Urothelium cell line (cell line): ENCODE measurements around the gene ZNF883.
"Not testable (repeated sequence)": the region's sequence is repeated elsewhere in the genome, so short reads cannot be mapped to it uniquely, and the experiment has no call there.

Source experiments
- DNase-seq: peaks from one replicate; pipeline ENCODE4 v3.0.0; 2011; ENCODE audit warnings: low spot score, mixed read lengths
- FAIRE-seq: peaks from 2 replicates; lab custom pipeline; 2011; peaks lifted over from hg19 to GRCh38; lab: Jason Lieb, UNC

Gene ZNF883

DNA sequence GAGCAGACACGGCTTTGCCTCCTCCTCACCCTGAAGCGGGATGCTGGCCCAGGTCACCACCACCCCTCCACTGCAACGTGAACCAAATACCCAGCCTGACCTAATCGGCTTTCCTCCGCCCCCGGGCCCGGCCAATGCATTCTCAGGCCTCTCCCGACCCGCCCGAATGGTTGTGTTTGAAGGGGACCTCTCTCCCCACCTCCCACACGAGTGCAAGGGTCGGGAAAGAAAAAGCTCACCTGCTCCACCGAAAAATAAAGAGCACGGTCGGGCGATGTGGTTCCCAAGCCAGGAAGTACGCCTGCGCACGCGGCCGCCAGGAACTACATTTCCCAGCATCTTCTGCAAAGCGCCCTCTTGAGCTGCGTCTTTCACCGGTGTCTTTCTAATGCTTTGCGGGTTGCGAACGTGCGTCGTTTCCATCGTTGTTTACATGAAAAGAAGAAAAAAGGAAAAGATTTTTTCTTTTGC, at the start of gene ZNF883:
ZNF883 (minus strand) TSS at position 282 of the 471 bp plus-strand sequence.
- DNase-seq = peak; percentile 78
- FAIRE-seq = no peak

DNA sequence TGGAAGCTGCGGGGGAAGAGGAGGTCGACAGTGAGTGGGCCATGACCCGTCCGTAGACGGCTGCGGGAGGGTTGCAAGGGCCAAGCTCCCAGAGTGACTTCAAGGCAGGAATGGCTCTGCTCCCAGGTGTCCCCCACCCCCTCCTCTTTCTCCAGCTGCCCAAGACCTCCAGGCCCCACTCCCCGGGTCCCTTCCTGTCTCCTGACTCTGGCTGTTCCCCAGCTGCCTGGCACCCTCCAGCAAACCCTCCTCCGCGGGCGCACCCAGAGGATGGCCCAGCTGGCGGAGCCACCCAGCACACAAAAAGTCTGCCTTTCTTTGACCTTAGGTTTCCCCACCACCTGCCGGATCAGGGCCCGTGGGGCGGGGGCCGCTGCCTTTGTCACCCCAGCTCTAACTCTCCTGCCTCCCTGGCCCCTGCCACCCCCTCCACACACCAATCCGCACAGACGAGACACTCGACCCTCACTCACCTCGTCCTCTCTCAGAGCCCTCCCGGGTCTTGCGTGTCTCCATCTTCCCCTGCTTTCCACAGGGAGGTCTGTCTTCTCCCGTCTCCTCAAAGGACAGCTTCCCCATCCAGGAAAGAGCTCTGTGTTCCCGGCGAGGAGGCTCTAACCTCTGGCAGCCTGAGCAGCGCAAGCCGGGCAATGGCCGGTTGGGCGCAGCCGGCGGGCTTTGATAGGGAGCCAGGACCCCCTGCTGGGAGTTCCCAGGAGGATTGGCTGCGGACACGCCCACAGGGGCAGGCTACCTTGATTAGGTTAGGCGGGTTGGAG, 49.3 kb upstream of the ZNF883 start:
- DNase-seq, FAIRE-seq: not testable (repeated sequence)

DNA sequence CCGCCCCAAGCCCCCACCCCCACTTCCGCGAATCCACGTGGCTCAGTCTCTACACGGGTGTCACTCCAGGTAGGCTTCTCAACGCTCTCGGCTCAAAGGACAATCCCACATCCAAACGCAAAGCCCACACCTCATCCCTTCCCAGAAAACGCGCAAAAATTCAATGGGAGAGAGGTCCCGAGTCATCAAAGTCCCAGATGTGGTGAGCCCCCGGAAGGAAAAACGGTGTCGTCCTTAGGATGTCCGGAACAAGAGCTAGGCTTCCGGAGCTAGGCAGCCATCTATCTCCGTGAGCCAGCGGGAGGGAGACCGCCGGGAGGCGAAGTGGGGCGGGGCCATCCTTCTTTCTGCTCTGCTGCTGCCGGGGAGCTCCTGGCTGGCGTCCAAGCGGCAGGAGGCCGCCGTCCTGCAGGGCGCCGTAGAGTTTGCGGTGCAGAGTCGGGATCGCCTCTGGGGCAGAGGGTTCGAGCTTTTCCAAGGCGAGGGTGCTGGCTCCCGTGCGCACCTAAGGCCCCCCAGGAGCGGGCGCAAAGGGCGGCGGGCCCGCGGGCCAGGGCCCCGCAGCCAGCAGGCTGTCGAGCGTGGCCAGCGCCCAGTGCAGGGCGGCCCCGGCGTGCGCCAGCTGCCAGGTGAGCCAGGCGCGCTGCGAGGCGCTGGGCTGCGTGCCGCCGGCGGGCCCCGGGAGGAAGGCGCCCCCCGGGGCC, 47.7 kb upstream of the ZNF883 start:
- peak; percentile 12 for DNase-seq
- not testable (repeated sequence) for FAIRE-seq

DNA sequence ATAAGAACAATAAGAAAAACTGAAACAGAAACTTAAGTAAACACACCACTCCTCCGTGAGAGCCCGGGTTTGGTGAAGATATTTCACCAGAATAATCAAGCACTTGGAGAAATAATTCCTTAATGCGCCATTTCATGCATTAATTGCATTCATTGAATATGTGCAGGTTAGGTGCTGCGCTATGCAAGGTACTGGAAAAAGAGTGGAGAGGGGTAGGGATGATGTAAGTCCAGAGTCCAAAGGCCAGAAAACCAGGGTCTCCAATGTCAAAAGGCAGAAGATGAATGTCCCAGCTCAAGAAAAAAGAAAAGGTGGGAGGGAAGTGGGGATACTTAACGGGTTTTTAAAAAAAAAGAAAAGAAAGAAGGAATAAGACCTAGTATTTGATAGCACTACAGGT, 45.2 kb upstream of the ZNF883 start:
- no peak for FAIRE-seq
- no peak for DNase-seq

DNA sequence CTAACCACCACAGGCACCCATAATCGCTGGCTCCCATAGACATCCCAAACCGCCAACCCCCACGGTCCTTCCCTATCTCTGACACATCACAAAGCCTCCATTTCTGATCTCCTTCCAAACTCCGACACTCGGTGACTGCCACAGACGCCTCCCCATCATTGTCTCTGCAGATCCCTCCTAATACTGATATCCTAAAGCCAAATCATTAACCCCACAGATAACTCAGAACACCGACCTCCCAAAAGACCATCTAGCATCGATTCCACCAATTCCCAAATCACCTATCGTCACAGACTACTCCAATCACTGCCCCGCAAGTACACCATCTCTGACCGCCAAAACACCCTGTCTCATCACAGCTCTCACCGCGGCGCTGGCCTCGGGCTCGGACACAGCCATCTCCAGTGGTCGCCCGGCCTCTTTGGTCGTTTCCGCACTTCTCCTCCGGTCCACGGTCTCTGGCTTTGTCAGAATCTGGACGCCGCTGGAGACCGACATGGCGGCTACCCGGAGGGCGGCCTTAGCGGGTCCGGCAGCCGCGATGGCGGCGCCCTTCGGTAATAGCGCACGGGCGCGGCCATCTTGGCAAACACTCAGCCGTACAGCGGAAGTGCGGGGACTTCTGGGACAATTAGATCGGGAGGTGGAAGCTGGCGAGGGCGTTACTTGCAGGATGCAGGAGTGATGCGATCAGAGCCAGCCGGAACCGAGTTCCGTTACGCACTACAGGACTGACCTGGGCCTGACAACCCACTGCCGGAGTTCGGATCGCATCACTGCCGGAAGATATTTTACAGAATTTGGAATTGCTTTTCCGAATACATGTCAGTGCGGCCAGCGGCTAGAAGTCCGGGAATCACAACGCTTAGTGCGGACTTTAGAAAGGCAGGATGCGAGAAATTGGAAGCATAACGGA, 44.5 kb upstream of the ZNF883 start, which contains the start of gene ZFP37:
ZFP37 (minus strand) TSS at position 534 of the 916 bp plus-strand sequence; CDS start at position 498, 36 bp downstream.
- FAIRE-seq = peak; percentile 55
- DNase-seq = peak; percentile 91

DNA sequence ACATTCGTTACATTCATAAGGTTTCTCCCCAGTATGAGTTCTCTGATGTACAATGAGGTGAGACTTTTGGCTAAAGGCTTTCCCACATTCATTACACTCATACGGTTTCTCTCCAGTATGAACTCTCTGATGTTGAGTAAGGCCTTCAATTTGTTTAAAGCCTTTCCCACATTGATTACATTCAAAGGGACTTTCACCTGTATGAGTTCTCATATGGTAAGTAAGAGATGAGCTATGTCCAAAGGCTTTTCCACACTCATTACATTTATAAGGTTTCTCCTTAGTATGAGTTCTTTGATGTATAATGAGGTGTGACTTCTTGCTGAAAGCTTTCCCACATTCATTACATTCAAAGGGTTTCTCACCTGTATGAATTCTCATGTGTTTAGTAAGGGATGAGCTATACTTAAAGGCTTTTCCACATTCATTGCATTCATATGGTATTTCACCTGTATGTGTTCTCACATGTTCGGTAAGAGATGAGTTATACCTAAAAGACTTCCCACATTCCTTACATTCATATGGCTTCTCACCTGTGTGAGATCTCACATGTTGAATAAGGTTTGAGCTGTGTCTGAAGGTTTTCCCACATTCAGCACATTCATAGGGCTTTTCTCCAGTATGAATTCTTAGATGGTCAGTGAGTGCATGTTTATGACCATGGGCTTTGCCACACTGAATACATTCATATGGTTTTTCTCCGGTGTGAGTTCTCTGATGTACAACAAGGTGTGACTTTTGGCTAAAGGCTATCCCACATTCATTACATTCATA, 31.1 kb upstream of the ZNF883 start:
- FAIRE-seq (no peak), DNase-seq (no peak)

DNA sequence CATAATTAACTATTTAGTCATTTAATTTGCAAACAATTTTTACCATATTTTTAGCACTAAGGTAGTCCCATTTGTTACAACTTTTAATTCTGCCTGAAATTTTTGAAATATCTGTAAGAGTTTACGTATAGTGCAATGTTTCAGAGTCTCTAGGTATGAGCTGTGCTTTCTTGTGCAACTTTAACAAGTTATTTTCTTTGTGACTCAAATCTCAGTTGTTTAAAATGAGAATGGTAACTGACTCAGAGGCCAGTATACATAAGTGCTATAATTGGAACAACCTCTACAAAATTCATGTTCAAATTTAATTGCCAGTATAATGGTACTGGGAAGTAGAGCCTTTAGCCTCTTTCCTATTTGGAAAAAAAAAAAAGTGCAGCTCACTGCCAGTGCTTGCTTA, 14.2 kb upstream of the ZNF883 start:
- no peak for FAIRE-seq
- no peak for DNase-seq

DNA sequence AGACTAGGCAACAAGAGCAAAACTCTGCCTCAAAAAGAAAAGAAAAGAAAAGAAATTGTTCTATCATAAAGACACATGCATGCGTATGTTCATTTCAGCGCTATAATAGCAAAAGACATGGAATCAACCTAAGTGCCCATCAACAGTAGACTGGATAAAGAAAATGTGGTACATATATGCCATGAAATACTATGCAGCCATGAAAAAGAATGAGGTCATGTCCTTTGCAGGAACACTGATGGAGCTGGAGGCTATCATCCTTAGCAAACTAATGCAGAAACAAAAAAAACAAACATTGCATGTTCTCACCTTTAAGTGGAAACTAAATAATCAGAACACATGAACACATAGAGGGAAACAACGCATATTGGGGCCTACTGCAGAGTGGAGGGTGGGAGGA, 6.3 kb upstream of the ZNF883 start:
- FAIRE-seq (no peak), DNase-seq (no peak)

DNA sequence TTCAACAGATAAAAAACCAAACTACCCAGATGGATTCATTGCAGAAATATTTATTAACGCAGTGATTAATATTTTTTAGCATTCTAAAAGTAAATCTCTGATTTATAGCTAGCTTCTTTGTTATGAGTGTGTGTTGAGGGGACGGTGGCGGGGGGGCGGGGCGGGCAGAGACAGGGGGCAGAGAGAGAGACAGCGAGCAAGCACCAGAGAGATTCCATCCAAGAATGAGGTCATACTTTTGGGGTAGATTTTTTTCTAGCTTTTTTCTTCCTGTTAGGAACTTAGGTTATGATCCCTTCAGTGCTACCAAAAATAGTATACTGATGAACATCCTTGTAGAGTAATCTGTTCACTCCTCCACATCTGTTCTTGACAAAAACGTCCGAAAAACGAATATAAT, 500 bp upstream of the ZNF883 start:
- peak; percentile 16 for DNase-seq
- no peak for FAIRE-seq

DNA sequence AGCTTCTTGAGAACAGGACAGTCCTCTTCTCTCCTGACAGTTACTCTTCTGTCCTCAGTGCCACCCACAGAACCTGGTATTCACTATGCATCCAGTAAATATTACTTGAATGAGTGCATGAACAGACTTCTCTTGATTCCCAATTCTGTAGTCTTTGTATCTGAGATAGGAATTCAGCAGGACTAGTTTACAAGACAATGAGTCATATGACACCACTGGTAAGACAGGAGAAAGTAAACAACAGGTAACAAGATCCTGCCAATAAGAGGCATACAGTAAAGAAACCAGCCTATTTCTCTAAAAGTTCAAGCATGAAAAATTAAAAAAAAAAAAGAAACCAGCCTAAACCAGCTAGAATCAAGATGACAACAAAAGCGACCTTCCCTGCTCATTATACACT, 6.2 kb downstream of the ZNF883 start:
- FAIRE-seq = no peak
- DNase-seq = no peak

DNA sequence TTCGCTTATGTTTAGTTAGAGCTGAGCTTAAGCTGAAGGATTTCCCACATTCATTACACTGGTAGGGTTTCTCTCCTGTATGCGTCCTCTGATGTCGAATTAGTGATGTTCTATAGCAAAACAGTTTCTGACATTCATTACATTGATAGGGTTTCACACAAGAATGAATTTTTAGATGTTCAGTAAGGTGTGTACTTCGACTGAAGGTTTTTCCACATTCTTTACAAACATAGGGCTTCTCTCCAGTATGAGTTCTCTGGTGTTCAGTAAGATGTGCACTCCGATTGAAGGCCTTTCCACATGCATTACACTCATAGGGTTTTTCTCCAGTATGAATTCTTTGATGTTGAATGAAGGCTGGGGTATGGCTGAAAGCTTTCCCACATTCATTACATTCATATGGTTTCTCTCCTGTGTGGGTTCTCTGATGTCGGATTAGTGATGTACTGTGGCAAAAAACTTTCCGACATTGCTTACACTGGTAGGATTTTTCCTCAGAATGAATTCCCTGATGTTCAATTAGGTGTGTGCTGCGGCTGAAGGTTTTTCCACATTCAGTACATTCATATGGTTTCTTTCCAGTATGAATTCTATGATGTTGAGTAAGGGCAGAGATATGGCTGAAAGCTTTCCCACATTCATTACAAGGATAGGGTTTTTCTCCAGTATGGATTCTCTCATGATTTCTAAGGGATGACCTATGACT, 14.6 kb downstream of the ZNF883 start:
- no peak for DNase-seq

DNA sequence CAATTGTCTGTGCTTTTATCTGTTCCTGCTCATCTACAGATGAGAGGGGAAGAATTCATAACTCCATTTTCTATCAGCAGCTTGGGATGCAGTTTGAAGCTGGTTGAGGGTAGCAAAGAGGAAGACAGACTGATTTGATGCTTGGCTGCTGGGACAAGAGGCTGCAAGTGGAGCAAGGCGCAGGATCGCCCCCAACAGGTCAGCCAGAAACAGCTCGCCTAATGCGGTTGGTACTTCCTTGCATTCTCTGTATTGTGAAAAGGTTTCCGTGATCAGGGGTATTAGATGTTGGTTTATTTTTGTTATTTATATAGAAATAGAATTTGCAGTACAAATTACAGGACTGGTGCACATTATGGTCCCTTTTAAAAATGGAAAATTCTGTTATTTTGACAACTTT, 40.6 kb downstream of the ZNF883 start:
- no peak for FAIRE-seq
- peak; percentile 6 for DNase-seq

More for the DNA sequence above, 14.6 kb downstream of the ZNF883 start:
- FAIRE-seq = no peak

DNA sequence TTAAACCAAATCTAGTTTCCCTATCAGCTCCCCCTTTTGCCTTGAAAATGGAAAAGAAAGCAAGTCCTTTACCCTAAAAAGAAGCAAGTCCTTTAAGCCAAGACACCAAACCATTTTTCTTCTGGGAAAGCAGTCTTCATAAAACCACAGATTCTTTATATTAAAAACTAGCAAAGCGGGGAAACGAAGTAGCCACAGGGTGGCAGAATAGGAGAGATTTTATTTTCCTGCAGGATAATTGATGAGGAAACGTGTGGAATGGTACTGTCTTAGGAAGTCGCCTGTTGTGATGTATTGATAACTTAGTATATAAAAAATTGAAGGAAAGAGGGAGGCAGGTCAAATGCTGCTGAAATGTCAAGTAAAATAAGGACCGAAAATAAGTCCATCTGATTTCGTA, 41.1 kb downstream of the ZNF883 start:
- FAIRE-seq (no peak), DNase-seq (no peak)

DNA sequence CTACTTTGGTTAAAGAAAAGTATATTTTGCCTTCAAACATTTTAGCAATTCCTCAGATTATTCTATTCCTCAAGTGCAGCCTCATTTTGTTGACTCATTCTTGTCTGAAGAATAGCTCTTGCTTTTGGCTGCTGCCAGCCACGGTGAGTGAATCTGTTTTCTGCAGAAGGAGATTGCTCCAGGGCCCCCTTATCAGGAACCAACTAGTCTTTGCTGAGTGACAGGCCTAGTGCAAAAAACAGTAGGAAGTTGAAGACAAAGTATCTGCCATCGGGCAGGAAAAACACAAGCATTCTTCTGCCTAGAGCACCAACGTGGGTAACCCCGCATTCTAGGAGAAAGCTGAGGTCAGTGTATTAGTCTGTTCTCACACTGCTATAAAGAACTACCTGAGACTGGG, 42.3 kb downstream of the ZNF883 start:
- FAIRE-seq (no peak), DNase-seq (no peak)

DNA sequence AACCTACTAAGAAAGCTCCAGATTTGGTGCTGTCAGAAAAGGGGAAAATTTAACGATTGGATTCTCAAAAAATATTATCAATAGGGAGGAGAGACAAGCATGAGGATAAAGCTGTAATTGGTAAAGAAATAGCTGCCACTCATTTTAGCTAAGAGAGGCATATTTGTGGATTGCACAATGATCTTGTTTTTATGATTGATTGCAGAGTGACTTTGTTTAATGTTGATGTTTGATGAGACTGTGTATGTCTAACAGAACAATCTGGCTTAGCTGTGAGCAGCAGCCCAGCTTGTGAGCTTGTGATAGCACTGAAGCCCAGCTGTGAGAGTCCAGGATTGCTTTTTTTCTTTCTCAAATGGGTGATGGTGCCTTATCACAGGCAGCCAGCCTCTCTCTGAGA, 56.4 kb downstream of the ZNF883 start:
- DNase-seq (no peak), FAIRE-seq (no peak)

DNA sequence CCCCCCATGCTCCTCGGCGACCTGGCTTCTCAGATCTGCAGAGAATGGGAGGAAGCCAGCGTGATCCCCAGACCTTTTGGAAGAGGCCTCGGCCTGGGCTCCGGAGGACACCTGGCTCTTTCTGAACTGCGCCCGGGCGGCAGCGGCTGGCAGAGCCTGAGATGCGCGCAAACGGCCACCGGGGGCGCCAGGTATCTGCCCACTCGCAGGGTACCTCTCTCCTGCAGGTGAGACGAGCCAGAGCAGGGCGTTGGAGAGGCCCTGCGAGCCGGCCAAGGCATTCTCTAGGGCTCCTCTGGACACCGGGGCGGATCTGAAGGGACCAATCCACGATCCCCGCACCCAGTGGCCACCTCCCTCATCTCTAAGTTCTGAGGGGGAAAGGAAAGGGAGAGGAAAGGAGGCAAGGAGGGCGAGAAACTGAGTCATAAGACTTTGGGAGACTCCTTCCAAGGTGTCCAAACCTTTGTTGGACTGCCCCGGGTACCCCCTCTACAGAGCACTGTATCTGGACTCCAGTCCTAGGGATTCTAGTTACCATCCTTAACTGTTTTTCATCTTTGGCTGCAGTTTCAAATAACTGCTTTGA, 66.3 kb downstream of the ZNF883 start:
- DNase-seq (no peak), FAIRE-seq (no peak)

DNA sequence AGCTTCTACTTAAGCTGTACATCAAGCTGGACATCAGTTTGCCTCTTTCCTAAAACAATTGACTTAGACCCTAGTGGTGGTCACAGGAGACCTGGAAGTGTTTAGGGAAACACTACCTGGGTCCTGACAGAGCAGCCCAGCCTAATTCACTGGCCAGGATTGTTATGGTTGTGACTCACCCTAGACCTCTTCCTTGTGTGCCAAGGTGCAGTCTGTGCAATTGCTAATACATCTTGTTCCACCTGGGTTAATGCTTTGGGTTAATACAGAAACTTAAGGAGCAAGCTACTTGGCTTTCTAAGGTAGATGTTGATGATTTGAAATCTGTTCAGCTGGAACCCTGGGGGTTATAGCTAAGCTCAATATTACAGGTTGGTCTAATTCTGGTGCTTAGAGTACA, 72.6 kb downstream of the ZNF883 start:
- no peak for FAIRE-seq
- DNase-seq = no peak

DNA sequence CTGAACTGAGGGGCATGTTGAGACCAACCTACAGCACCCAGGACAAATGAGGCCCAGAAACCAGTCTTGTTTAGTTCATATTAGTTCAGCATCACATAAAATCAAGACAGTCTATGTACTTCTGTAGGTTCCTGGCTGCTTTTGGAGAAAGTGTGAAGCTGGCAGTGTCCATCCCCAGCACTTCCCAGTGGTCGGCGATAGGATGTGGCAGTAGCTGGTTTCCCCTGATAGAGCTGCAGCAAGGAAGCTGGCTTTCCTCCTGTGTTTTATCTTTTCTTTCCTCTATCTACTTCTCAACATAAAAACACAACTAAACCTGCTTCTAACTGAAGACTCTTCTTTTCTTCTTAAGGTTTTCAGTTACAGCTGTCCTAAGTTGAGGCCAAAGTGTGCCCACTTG, 78.3 kb downstream of the ZNF883 start:
- DNase-seq (no peak), FAIRE-seq (no peak)

DNA sequence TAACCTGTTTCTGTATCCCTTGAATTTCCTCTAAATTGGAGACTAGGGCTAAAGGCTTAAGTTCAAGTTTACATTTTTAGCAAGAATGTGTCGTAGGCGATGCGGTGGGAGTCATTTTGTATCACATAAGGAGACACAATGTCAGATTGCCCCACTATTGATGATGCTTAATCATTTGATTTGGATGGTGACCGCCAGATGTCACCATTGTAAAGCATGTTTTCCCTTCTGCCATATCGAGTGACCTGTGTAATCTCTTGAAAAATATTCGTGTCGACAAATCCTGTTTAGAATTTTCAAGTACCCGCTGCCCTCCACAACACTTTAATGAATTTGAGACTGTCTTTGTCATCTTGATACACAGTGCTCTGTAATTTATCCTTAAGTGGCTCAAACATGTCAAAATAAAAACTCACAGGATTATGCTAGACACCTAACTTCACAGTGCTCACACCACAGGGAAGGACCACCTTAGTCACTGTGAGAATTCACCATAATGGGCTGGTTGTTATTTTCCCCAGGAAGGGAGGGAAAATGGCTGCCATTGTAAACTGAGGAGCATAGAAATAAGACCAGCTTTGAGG, 86.8 kb downstream of the ZNF883 start:
- DNase-seq = peak; percentile 44
- no peak for FAIRE-seq
